ENCODE data around the gene C20orf204.

GRCh38 chr20:64051033-64051452 lies 15.1 kb downstream of the C20orf204 start:
- TF ChIP-seq, protein P1, sequence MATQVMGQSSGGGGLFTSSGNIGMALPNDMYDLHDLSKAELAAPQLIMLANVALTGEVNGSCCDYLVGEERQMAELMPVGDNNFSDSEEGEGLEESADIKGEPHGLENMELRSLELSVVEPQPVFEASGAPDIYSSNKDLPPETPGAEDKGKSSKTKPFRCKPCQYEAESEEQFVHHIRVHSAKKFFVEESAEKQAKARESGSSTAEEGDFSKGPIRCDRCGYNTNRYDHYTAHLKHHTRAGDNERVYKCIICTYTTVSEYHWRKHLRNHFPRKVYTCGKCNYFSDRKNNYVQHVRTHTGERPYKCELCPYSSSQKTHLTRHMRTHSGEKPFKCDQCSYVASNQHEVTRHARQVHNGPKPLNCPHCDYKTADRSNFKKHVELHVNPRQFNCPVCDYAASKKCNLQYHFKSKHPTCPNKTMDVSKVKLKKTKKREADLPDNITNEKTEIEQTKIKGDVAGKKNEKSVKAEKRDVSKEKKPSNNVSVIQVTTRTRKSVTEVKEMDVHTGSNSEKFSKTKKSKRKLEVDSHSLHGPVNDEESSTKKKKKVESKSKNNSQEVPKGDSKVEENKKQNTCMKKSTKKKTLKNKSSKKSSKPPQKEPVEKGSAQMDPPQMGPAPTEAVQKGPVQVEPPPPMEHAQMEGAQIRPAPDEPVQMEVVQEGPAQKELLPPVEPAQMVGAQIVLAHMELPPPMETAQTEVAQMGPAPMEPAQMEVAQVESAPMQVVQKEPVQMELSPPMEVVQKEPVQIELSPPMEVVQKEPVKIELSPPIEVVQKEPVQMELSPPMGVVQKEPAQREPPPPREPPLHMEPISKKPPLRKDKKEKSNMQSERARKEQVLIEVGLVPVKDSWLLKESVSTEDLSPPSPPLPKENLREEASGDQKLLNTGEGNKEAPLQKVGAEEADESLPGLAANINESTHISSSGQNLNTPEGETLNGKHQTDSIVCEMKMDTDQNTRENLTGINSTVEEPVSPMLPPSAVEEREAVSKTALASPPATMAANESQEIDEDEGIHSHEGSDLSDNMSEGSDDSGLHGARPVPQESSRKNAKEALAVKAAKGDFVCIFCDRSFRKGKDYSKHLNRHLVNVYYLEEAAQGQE (IDR thresholded peaks at IDR 0.05; ENCODE audit: insufficient read depth in 1 of 2, low read depth in 2 of 2, low read length in 2 of 2), result no peak
- TF ChIP-seq POLR2AphosphoS5 (IDR thresholded peaks at IDR 0.05; ENCODE audit: low read depth, low read length), result no peak
